GM12875 (cell line): Measurements from ENCODE around the gene C1QTNF9.
"Not testable (repeated sequence)": the region's sequence is repeated elsewhere in the genome, so short reads cannot be mapped to it uniquely, and the experiment has no call there.

Experiments
- H3K4me3 ChIP-seq: one replicate; pipeline ENCODE4 v1.5.1; 2011; ENCODE audit warnings: low read depth, low read length, control low read depth
- TF ChIP-seq, protein P1 (sequence below): IDR thresholded peaks from 2 replicates; pipeline ENCODE4 v1.5.1; 2011; ENCODE audit warnings: low read depth, mild to moderate bottlenecking, control low read depth, inconsistent platforms, low read length, moderate library complexity, borderline replicate concordance; ENCODE audit not compliant: insufficient read depth

C1QTNF9 gene, protein sequence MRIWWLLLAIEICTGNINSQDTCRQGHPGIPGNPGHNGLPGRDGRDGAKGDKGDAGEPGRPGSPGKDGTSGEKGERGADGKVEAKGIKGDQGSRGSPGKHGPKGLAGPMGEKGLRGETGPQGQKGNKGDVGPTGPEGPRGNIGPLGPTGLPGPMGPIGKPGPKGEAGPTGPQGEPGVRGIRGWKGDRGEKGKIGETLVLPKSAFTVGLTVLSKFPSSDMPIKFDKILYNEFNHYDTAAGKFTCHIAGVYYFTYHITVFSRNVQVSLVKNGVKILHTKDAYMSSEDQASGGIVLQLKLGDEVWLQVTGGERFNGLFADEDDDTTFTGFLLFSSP

DNA sequence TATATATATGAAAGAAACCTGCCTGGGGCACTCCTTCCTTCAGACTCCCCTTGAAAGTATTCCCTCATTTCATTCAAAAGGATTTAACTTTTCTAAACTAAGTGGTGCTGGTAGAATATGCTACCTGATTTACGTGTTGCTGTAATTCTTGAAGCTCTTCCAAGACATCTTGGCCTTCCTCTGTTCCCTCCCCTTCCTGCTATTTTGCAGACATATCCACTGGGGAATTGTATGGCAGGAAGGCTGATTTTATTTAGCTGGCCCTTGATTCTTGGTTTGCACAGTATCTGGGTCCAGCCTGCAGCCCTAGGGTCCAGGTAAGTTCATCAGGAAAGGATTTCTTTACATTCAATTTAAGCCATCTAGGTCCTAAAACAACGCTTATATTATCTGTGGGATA is at the start of gene C1QTNF9:
Gene C1QTNF9 (plus strand): TSS at position 281 of the 400 bp plus-strand sequence. CDS start 6,424 bp downstream, outside the sequence.
- H3K4me3 ChIP-seq = not testable (repeated sequence)

DNA sequence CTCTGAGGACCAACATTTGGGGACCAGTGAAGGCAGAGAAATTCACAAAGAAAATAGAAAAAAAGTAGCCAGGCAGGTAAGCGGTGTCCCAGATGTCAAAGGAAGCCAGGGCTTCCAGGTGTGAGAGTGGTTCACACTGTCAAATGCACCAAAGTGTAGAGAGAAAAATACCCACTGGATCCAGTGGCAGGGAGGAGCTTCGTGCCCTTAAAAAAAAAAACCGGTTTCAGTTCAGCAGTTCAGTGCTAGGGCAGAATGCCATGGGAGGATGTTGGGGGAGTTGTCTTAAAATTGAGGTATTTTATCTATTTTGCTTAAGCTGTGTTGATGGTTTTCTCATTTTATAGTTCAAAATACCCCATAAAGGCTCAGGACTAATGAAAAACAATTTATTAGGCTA is 47.8 kb upstream of the C1QTNF9 start:
- TF ChIP-seq, protein P1, sequence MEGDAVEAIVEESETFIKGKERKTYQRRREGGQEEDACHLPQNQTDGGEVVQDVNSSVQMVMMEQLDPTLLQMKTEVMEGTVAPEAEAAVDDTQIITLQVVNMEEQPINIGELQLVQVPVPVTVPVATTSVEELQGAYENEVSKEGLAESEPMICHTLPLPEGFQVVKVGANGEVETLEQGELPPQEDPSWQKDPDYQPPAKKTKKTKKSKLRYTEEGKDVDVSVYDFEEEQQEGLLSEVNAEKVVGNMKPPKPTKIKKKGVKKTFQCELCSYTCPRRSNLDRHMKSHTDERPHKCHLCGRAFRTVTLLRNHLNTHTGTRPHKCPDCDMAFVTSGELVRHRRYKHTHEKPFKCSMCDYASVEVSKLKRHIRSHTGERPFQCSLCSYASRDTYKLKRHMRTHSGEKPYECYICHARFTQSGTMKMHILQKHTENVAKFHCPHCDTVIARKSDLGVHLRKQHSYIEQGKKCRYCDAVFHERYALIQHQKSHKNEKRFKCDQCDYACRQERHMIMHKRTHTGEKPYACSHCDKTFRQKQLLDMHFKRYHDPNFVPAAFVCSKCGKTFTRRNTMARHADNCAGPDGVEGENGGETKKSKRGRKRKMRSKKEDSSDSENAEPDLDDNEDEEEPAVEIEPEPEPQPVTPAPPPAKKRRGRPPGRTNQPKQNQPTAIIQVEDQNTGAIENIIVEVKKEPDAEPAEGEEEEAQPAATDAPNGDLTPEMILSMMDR = no peak
- no peak overlapping the region for H3K4me3 ChIP-seq

DNA sequence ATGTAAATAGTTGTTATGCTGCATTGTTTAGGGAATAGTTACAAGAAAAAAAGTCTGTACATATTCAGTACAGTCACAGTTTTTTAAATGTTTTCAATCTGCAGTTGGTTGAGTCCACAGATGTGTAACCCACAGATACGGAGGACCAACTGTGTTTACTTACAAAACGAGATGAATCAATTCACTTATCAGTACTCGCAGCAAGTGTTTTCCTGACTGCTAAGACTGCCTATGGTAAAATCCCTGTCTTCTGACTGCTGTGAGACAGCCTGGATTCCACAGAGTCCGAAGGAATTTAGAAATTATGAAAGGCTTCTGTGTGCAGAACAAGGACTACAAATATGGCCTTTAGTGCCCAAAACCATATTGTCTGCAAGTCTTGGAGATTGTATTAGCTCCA is 45.7 kb upstream of the C1QTNF9 start:
- H3K4me3 ChIP-seq = no peak overlapping the region
- TF ChIP-seq, protein P1 = no peak

DNA sequence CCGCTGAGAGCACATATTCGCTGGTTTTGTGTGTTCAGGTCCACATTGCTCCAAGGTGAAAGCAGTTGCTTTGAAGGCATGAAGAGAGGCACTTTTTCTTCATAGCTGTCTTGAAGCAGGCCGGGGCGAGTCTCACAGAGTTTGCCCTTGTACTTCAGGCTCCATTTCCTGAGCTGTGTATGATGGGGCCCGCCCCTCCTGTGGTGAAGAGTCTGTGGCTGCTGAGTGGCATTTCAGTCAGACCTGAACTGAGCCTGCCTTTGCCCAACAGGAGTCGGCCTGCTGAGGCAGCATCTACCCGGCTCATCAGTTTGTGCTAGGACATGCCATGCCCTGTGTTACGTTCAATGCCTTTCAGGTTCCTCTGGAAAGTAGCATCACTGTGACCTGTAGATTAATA is 44.4 kb upstream of the C1QTNF9 start:
- TF ChIP-seq, protein P1 = no peak
- H3K4me3 ChIP-seq = no peak overlapping the region

DNA sequence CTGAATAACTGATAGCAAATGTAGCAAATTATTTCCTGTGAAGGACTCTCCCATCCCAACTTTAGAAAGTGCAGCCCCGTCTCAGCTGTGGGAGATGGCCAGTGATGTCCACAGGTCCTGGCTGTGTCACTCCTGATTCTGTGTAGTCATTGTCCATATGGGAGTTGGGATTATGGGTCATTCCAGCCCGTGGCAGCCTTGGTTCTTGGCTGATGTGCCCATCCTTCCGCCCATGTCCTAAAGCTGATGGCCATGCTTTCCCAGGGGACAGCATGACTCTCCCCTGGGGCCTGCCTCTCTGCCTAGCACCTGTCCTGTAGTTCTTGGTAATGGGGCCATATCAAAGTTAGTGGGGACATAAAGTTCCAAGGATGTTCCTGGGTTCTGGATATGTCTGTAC is 43.9 kb upstream of the C1QTNF9 start:
- H3K4me3 ChIP-seq = no peak overlapping the region
- TF ChIP-seq, protein P1 = no peak

DNA sequence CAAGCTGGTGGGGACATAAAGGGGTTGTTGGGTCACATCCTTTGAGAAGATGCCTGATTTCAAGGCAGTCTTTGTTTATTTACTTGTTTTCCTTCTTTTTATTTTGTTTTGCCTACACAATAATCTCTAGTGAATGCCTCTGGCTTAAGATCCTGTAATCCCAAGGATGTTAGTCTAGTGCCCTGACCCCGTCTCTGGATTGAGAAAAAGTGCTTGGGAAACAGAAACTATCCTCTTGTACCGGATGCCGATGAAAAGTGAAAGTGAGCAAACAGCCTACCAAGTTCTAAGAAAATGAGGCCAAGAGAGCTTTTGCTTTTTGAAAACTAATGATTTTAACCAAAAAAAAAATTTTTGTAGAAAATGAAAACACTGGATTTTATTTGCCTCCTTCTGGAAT is 42.1 kb upstream of the C1QTNF9 start:
- TF ChIP-seq, protein P1 = no peak
- no peak overlapping the region for H3K4me3 ChIP-seq

DNA sequence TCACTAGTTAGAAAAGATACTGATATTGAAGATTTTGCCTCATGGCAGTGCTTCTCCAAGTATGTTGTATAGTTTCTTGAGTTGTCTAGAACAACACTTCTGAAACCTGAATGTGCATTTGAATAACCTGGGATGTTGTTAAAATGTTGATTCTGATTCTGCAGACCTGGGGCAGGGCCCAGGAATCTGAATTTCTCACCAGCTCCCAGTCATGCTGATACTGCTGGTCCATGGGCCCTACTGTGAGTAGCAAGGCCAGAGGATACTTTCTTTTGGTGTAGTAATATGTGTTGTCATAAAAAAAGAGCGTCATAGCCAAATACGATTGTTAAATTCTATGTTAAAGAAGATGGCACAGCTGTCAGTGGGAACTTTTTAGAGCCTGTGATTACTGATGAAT is 41.6 kb upstream of the C1QTNF9 start:
- no peak overlapping the region for H3K4me3 ChIP-seq
- TF ChIP-seq, protein P1 = no peak
